ENCODE data around the gene RHCE.
"Not testable (repeated sequence)": the region's sequence is repeated elsewhere in the genome, so short reads cannot be mapped to it uniquely, and the experiment has no call there.

Gene RHCE

DNA sequence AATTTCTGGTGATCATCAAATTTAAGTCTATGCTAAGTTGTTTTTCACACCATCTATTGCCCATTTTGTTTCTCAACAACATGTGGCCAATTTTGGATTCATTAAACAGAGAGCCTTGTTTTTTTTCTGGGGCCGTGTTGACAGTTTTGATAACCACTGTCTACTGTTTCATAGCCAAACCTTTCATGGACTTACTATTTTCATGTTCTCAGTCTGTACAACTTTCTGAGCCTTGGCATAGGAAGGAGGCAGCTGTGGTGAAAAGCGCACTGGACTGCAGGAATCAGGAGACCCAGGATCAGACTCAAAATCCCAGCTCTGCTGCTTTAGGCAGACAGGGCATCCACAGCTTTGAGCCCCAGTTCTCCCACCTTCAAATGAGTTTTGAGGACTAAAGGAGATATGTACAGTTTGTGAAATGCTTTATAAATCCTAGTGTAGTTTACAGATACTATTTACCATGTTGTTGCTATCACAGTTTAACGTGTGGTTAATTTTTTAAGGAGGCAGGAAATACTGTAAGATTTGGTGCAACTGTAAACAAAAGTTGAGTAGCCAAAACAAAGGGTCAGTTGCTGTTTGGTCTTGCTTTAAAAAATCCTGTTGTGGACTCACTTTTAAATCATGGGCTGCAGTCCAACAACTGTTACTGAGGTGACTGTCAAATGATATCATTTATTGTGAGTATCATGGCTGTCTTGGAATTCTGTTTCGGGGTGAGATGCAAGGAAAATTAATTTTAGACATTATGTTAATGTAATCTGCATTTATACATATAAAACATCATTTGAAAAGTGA lies 13.0 kb upstream of the RHCE start:
- H3K4me3 ChIP-seq (ENCODE audit: low read depth, low read length), result no peak overlapping the region

GRCh38 chr1:25432749-25433388 lies 12.2 kb upstream of the RHCE start:
- no peak overlapping the region for H3K4me3 ChIP-seq (ENCODE audit: low read depth, low read length)

- peak overlapping the region; percentile 71 for H3K4me3 ChIP-seq (ENCODE audit: low read depth, low read length)
These were observed 11.5 kb upstream of the RHCE start for GRCh38 chr1:25431955-25432719.

- peak overlapping the region; percentile 71 for H3K4me3 ChIP-seq (ENCODE audit: low read depth, low read length)
These were observed 10.6 kb upstream of the RHCE start for GRCh38 chr1:25430967-25431881.

DNA sequence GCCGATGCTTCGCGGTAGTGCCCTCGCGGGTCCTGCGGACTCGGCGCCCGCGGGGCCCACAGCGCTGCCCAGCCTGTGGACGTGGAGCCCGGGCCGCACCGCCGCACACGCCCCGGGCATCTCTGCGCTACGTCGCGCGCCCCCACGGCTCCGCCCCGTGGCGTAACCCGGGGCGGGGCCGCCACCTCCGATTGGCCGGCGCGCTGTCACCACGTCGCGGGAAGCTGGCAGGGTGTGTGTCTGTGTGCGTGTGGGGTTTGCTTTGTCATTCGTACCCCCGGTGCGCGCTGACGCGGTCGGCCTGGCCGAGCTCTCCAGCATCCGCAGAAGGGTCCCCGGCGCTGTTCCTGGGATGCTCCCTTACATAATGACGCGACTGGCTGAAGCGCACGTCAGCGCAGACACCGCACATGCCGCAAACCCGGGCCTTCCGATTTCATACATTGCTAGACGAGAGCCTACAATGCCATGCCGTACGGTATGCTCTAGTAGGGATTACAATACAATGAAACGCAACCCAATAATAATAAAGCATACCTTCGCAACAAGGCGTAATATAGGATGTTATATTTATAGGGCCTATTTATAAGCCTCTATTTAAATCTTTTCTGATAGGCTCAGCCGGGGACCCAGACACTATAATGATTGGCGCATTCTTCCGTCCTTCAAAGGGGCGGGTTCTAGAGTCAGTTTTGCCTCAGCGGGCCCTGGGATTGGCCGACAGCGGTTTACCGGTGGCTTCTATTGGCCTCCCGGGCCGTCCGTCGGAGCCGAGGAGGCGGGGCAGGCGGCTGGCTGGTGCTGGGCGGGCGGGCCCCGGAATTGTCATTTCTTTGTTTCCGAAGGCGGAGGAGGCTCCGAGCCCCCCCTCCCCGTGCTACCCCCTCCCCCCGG lies 9.7 kb upstream of the RHCE start, which contains the start of gene MACO1:
TSS of gene MACO1 (plus strand) at position 825 of the 894 bp plus-strand sequence. CDS start 202 bp downstream, outside the sequence.
- peak within 1 kb of the TSS; percentile 82 for H3K4me3 ChIP-seq (ENCODE audit: low read depth, low read length)

DNA sequence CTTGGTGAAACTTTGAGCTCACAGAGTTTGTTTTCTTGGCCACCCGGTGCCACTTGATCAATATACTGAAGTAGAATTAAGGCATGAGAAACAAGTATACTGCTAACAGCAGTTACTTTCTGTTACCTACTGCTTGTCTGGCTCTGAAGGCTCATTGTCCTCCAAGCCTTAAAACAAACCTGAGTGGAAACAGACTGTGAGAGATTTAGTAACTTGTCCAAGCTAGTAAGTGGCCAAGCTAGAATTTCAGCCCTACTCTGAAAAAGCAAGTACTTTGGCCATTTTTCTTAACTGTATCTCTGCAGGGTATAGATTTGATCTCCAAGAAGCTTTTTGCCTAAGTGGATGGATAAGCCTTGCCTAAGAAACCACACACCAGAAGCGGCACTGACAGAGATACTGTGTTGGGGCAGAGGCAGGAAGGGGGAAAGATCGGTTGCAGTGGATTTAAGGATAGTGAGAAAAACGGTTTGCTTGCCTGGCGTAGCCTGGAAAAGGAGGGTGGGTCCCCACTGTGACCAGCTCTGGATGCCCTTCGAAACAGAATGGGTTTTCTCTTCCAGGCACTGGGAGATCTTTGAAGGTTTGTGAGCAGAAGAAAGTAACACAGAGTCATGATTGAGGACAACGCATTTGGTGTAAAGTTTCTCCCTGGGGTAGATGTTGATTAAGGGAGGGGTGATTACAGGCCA lies 8.0 kb upstream of the RHCE start:
- no peak overlapping the region for H3K4me3 ChIP-seq (ENCODE audit: low read depth, low read length)

GRCh38 chr1:25427696-25428095 lies 7.1 kb upstream of the RHCE start:
- H3K4me3 ChIP-seq (ENCODE audit: low read depth, low read length), result no peak overlapping the region

- no peak overlapping the region for H3K4me3 ChIP-seq (ENCODE audit: low read depth, low read length)
These were observed 4.8 kb upstream of the RHCE start for GRCh38 chr1:25425098-25426085.

DNA sequence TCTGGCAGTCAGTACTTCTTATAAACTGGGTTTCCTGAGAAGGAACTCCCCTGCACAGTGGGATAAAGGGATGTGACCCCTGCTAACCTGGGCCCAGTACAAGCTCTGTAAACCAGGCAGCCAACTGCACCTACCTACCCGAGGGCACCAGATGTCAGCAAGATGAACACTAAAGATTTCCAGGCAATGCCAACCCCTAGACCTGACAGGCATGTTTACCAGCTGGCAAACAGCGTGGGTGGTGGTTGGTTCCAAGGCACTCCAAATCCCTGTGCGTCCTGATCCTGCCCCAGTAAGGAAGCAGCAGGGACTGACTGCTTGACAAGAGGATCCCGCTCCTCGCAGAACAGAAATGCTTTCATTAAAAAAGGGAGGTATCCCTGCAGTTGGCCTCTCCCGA lies 2.6 kb upstream of the RHCE start:
- not testable (repeated sequence) for H3K4me3 ChIP-seq (ENCODE audit: low read depth, low read length)

- H3K4me3 ChIP-seq (ENCODE audit: low read depth, low read length), result not testable (repeated sequence)
These were observed 1.3 kb downstream of the RHCE start for GRCh38 chr1:25419339-25419738.

GRCh38 chr1:25417280-25417679 lies 3.3 kb downstream of the RHCE start:
- H3K4me3 ChIP-seq (ENCODE audit: low read depth, low read length), result not testable (repeated sequence)

GRCh38 chr1:25414578-25414977 lies 6.0 kb downstream of the RHCE start:
- not testable (repeated sequence) for H3K4me3 ChIP-seq (ENCODE audit: low read depth, low read length)

DNA sequence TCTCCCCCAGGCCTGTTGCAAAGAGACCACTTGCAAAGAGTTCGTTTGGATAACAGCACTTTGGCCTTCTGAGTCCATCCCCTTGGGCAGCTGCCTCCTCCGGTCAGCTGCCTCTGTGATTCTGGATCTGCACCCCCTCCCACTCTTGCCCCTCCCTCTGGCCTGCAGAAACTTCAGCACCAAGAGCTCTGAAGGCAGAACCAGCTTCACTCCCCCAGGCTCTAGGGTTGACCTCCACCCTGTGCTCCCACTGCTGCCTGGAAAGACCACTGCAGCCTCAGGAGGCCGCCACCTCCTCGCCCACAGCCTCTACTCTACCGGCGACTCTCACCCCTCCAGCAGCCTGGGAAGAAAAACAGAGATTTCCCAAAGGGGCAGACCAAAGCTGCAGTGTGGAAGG lies 6.5 kb downstream of the RHCE start:
- H3K4me3 ChIP-seq (ENCODE audit: low read depth, low read length), result not testable (repeated sequence)

DNA sequence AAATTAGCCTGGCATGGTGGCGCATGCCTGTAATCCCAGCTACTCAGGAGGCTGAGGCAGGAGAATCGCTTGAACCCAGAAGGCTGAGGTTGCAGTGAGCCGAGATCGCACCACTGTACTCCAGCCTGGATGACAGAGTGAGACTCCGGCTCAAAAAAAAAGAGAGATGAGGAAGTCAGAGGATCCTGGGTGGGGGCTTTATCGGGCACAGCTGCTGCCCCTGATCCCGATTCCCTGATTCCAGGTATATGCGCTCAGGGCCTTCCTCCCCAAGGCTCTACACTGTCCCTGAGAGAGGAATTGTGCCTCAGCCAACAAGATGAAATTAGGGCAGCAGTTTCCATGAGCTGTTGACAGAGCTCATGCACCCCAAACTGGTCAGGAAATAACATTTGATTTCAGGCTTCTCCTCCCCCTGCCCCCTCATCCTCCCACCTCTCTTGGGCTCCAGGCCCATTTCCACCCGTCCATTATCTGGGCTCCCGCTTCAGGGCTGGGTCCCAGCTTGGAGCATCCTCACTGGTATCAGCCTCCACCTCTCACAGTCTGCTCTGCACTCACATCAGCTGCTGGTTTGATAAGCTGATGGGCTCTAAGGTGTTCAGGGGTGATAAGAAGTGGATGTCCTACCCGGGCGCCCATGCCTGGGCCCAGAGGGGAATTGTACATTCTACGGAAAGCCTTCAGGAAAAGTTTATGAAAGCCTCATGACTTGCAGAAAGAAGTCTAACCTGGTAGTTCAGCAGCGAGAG lies 7.6 kb downstream of the RHCE start:
- H3K4me3 ChIP-seq (ENCODE audit: low read depth, low read length), result not testable (repeated sequence)

DNA sequence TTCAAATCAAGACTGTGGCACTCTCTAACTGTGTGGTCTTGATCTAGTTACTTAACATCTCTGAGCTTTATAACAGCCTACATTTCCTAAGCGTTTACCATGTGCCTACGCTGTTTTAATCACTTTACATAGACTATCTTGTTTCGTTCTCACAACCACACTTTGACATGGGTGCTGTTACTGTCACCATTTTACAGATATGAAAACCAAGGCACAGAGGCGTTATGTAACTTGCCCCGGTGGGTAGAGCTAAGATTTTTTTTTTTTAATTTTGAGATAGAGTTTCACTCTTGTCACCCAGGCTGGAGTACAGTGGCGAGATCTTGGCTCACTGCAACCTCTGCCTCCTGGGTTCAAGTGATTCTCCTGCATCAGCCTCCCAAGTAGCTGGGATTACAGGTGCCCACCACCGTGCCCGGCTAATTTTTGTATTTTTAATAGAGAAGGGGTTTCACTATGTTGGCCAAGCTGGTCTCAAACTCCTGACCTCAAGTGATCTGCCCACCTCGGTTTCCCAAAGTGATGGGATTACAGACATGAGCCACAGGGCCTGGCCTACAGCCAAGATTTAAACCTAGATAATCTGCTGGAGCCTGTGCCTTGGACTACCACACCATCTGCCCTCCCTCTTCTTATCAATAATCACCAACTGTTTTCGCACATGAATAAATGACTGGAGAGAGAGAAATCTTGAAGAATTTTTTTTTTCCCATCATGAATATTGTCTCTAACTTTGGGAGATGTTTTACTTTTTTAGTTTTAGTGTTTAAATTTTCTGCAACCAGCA lies 10.8 kb downstream of the RHCE start:
- H3K4me3 ChIP-seq (ENCODE audit: low read depth, low read length), result not testable (repeated sequence)

- H3K4me3 ChIP-seq (ENCODE audit: low read depth, low read length), result not testable (repeated sequence)
These were observed 14.8 kb downstream of the RHCE start for GRCh38 chr1:25405731-25406305.
